ENCODE data around the gene CCDC107.
"Not testable (repeated sequence)": the region's sequence is repeated elsewhere in the genome, so short reads cannot be mapped to it uniquely, and the experiment has no call there.

The CCDC107 gene

DNA sequence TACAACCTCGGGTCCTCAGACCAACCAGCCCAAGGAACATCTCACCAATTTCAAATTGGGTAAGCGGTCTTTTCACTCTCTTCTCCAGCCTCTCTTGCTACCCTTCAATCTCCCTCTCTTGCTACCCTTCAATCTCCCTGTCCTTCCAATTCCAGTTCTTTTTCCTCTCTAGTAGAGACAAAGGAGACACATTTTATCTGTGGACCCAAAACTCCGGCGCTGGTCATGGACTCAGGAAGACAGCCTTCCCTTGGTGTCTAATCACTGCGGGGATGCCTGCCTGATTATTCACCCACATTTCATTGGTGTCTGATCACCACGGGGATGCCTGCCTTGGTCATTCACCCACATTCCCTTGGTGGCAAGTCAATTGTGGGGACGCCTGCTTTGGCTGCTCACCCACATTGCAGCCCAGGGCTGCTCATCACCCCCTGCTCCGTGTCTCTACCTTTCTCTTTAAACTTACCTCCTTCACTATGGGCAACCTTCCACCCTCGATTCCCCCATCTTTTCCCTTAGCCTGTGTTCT lies 20.6 kb upstream of the CCDC107 start:
- DNase-seq (ENCODE audit: low read depth): not testable (repeated sequence)

GRCh38 chr9:35638751-35639150 lies 19.3 kb upstream of the CCDC107 start:
- not testable (repeated sequence) for DNase-seq (ENCODE audit: low read depth)

- DNase-seq (ENCODE audit: low read depth): not testable (repeated sequence)
Measured at GRCh38 chr9:35639225-35639624, 18.9 kb upstream of the CCDC107 start.

GRCh38 chr9:35639631-35640030 lies 18.5 kb upstream of the CCDC107 start:
- no peak for DNase-seq (ENCODE audit: low read depth)

DNA sequence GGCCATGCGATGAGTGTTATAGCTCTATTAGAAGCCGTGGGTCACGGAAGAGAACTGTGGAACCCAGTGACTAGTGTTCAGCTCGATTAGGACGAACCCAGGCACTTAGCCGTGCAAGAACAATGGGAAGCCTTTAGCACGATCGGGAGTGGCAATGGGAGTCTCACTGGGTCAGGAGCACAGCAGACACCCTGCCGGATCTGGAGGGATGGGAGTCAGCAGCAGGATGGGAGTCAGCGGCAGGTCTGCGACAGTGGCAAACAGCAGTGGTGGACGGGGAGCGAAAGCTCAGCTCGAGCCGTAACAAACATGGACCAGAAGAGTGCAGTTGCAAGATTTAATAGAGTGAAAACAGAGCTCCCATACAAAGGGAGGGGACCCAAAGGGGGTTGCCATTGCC lies 17.7 kb upstream of the CCDC107 start:
- not testable (repeated sequence) for DNase-seq (ENCODE audit: low read depth)

- not testable (repeated sequence) for DNase-seq (ENCODE audit: low read depth)
Measured at GRCh38 chr9:35641478-35641877, 16.6 kb upstream of the CCDC107 start.

DNA sequence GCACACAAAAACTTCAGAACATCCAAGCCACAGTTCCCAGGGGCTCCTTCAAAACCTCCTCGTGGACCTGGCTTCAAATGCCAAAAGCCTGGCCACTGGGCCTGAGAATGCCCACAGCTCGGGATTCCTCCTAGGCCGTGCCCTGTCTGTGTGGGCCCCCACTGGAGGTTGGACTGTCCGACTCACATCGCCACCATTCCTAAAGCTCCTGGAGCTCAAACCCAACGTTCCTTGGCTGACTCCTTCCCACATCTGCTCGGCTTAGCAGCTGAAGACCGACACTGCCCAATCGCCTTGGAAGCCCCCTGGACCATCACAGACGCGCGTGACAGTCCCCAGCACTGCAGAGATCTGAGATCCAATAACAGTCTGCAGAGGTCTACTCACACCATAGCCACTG lies 15.0 kb upstream of the CCDC107 start:
- DNase-seq (ENCODE audit: low read depth): no peak

- not testable (repeated sequence) for DNase-seq (ENCODE audit: low read depth)
Measured at GRCh38 chr9:35645736-35646135, 12.4 kb upstream of the CCDC107 start.

DNA sequence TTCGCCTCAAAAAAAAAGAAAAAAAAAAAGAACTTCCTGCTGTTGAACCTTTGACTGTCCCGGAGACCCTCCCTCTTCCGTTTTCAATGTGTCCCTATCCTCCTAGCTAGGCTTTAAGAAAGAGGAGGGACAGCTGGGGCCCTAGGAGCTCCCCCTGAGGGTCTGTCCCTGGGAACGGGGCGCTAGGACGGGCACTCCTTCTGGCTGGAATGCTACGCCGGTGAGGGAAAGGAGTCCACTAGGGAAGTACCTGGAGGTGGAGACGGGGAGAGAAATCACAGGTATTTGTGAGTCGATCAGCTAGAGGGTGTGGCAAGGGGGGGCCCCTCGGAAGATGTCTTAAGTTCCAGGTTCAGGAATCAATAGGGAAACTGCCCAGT lies 11.9 kb upstream of the CCDC107 start:
- DNase-seq (ENCODE audit: low read depth): no peak

- DNase-seq (ENCODE audit: low read depth): peak; percentile 83
Measured at GRCh38 chr9:35646533-35647265, 11.4 kb upstream of the CCDC107 start.

DNA sequence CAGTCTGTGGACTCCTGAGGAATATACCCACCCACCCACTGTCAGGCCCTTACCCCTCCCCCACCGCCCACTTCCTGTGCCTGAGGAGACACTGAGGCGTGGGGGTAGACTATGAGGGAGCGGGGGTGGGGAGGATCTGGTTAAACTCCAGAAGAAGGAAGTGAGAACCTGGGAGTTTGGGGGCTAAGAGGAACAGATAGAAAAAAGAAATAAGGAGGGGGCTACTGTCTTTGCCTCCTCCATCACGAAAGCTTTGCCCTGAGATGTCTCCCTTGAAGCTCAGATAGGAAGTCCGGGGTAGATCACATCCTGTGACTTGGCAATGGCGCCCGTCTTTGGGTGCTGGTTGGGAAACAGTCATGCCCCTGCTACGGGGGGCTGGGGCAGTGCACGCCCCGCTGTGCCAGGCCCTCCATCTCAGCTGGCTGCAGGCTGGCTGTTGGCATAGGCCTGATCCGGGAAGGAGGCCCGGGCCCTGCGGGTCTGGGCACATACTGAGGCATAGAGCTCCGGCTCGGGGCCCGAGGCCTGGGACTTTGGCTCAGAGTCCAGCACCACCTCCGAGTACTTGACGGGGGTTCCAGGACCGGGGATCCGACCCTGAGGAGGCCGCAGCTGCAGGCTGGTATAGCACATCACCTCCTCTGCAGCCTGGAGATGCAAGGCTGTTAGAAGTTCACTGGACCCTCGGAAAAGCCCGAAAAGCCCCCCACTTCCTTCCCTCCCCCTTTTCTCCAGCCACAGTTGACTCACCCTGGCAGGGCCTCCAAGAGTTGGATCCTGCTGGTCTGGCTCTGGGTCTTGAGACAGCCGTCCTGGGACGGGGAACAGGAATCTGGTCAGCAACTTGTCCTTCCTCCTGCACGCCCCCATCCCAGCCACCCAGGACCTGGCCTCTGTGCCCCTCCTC lies 8.4 kb upstream of the CCDC107 start:
- no peak for DNase-seq (ENCODE audit: low read depth)

- no peak for DNase-seq (ENCODE audit: low read depth)
Measured at GRCh38 chr9:35650341-35651158, 7.5 kb upstream of the CCDC107 start, which contains the start of gene SIT1. TSS of gene SIT1 (minus strand) at chr9:35650931. CDS start at chr9:35650853, 78 bp downstream.

DNA sequence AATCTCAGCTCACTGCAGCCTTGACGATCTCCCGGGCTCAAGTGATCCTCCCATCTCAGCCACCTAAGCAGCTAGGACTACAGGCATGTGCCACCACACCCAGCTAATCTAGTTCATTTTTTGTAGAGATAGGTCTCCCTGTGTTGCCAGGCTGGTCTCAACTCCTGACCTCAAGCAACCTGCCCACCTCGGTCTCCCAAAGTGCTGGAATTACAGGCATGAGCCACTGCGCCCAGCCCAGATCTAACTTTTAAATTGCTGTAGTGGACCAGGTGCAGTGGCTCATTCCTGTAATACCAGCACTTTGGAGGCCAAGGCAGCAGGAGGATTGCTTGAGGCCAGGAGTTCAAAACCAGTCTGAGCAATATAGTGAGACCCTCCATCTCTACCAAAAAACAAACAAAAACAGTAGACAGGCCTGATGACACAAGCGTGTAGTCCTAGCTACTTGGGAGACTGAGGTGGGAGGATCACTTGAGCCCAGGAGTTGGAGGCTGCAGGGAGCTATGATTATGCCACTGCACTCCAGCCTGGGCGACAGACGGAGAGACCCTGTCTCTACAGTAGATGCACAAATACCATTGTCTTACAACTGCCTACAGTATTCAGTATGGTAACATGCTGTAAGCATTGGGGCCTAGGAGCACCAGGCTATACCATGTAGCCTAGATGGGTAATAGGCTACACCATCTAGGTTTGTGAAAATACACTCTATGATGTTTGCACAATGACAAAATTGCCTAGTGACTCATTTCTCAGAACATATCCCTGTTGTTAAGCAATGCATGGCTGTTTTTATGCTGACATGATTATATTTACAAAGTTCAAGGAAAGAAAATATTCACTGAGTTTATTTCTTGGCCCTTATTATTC lies 5.9 kb upstream of the CCDC107 start:
- DNase-seq (ENCODE audit: low read depth): no peak

- DNase-seq (ENCODE audit: low read depth): no peak
Measured at GRCh38 chr9:35652829-35653209, 5.3 kb upstream of the CCDC107 start.

- DNase-seq (ENCODE audit: low read depth): no peak
Measured at GRCh38 chr9:35653611-35654010, 4.5 kb upstream of the CCDC107 start.

DNA sequence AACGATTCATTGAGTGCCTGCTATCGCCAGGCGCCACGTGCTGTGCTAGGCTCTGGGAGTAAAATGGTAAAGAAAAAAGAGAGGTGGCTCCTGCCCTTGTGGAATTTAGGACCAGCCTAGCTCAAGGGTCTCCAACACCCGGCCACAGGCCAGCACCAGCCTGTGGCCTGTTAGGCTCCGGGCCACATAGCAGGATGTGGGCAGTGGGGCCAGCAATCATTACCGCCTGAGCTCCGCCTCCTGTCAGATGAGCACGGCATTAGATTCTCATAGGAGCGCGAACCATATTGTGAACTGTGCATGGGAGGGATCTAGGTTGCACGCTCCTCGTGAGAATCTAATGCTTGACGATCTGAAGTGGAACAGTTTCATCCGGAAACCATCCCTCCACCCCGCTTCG lies 1.7 kb upstream of the CCDC107 start:
- no peak for DNase-seq (ENCODE audit: low read depth)

DNA sequence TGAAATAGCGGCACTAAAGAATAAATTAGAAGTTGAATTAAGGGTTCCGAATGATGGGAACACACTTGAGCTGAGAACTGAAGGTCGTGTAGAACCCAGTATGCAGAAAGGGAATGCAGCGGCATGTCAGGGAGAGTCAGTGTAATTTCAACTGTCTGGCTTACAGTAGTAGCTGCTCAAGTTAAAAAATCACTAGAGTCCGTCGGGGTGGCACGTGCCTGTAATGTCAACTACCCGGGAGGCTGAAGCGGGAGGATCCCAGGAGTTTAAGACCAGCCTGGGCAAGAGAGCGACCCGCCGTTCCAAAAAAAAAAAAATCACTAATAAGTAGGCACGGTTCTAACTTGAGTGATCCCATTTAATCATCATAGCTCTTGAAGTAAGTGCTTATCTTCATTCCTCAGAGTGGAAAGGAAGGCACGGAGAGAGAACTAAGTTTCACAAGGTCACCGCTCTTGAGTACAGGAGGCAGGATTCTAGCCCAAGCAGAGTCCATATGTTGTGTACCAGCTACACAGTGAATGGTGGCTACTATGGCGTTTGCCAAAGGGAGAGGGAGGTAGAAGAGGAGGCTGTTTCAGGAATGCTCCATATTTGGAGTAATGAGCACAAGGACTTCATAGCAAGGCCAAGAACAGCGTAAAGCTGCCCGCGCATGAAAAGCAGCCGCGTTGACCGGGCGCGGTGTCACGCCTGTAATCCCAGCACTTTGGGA lies 1.1 kb upstream of the CCDC107 start:
- no peak for DNase-seq (ENCODE audit: low read depth)

DNA sequence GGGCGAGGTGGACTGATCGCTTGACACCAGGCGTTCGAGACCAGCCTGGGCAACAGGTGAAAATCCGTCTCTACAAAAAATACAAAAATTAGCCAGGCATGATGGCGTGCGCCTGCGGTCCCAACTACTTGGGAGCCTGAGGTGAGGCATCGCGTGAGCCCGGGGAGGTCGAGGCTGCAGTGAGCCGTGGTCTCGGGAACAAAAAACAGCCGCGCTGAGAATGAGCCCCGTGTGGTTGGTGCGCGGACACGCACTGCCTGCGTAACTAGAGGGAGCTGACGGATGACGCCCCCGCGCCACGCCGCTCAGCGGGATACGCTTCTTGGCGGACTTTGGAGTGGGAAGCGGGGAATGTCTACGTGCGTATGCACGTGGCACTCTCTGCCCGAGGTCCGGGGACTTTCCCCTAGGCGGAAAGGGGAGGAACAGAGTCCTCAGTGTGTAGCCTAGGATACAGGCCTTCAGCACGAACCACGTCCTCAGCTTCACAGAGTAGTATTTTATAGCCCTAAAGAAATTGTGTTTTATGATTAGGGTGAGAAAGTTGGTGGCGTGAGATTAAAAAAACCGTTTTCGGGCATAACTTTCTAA lies 451 bp upstream of the CCDC107 start, which contains the start of gene RMRP:
TSS of gene RMRP (minus strand) at position 474 of the 591 bp plus-strand sequence.
- peak; percentile 90 for DNase-seq (ENCODE audit: low read depth)

GRCh38 chr9:35658968-35659220 lies 802 bp downstream of the CCDC107 start:
- DNase-seq (ENCODE audit: low read depth): no peak

GRCh38 chr9:35659340-35659739 lies 1.2 kb downstream of the CCDC107 start:
- no peak for DNase-seq (ENCODE audit: low read depth)
